ENCODE measurements around the gene CIB4.

GRCh38 chr2:26595146-26595545, 46.0 kb downstream of the CIB4 start:
- TF ChIP-seq CTCF (IDR thresholded peaks at IDR 0.05): no peak
- TF ChIP-seq POLR2A (IDR thresholded peaks at IDR 0.05): no peak
